Astrocyte (in vitro differentiated cells and primary cell): Measurements from ENCODE around the gene HSPB1. TPM values are rescaled to one million over a fixed set of nuclear protein-coding genes. Genes with fewer than 3 reads are reported as not detected.

Experiments used
- DNase-seq: peaks from one replicate; pipeline ENCODE4 v3.0.0-alpha.2; 2010; ENCODE audit warnings: low read depth
- FAIRE-seq: peaks from 2 replicates; lab custom pipeline; 2011; peaks lifted over from hg19 to GRCh38; lab: Jason Lieb, UNC
- H2AFZ ChIP-seq: 2 replicates; pipeline ENCODE4 v1.6.0; 2012; ENCODE audit warnings: low read depth, low read length, inconsistent platforms
- H3K27ac ChIP-seq: 2 replicates; pipeline ENCODE4 v1.5.1; 2011; ENCODE audit warnings: low read depth, low read length, inconsistent platforms
- H3K27me3 ChIP-seq: 2 replicates; pipeline ENCODE4 v1.6.0; 2011; ENCODE audit warnings: low read length, inconsistent platforms; ENCODE audit not compliant: insufficient read depth
- H3K36me3 ChIP-seq: 2 replicates; pipeline ENCODE4 v1.5.1; 2011; ENCODE audit warnings: low read length, inconsistent platforms; ENCODE audit not compliant: insufficient read depth
- H3K4me1 ChIP-seq: 2 replicates; pipeline ENCODE4 v1.5.1; 2011; ENCODE audit warnings: low read length, inconsistent platforms; ENCODE audit not compliant: insufficient read depth
- H3K4me2 ChIP-seq: 2 replicates; pipeline ENCODE4 v1.6.0; 2012; ENCODE audit warnings: low read length, inconsistent platforms
- H3K4me3 ChIP-seq: 2 replicates; pipeline ENCODE4 v1.5.1; 2011; ENCODE audit warnings: low read depth, mild to moderate bottlenecking, low read length, inconsistent platforms; ENCODE audit not compliant: insufficient read depth
- H3K79me2 ChIP-seq: 2 replicates; pipeline ENCODE4 v1.6.0; 2012; ENCODE audit warnings: mild to moderate bottlenecking, low read length, inconsistent platforms; ENCODE audit not compliant: insufficient read depth
- H3K9ac ChIP-seq: 2 replicates; pipeline ENCODE4 v1.6.0; 2012; ENCODE audit warnings: mild to moderate bottlenecking, low read length, inconsistent platforms
- H3K9me3 ChIP-seq: 2 replicates; pipeline ENCODE4 v1.5.1; 2012; ENCODE audit warnings: low read depth, mild to moderate bottlenecking, low read length, inconsistent platforms; ENCODE audit not compliant: insufficient read depth
- H4K20me1 ChIP-seq: 2 replicates; pipeline ENCODE4 v1.6.0; 2012; ENCODE audit warnings: low read length, inconsistent platforms; ENCODE audit not compliant: insufficient read depth
- H3K27ac Mint-ChIP-seq: one replicate; pipeline ENCODE4 v1.8.0; 2021; ENCODE audit warnings: mild to moderate bottlenecking, mixed read lengths; ENCODE audit not compliant: unreplicated experiment
- H3K27me3 Mint-ChIP-seq: one replicate; pipeline ENCODE4 v1.8.0; 2021; ENCODE audit warnings: low read depth, mixed read lengths; ENCODE audit not compliant: unreplicated experiment
- H3K36me3 Mint-ChIP-seq: one replicate; pipeline ENCODE4 v1.8.0; 2021; ENCODE audit warnings: low read depth, mixed read lengths; ENCODE audit not compliant: unreplicated experiment
- H3K4me1 Mint-ChIP-seq: one replicate; pipeline ENCODE4 v1.8.0; 2021; ENCODE audit warnings: low read depth, mixed read lengths; ENCODE audit not compliant: unreplicated experiment
- H3K4me3 Mint-ChIP-seq: one replicate; pipeline ENCODE4 v1.8.0; 2021; ENCODE audit warnings: mild to moderate bottlenecking, moderate library complexity, mixed read lengths; ENCODE audit not compliant: unreplicated experiment
- H3K9me3 Mint-ChIP-seq: one replicate; pipeline ENCODE4 v1.8.0; 2021; ENCODE audit warnings: mild to moderate bottlenecking, mixed read lengths; ENCODE audit not compliant: unreplicated experiment
- EZH2 ChIP-seq: IDR thresholded peaks from 2 replicates; pipeline ENCODE4 v1.6.1; 2012; ENCODE audit warnings: mild to moderate bottlenecking, low read length, inconsistent platforms; ENCODE audit not compliant: insufficient read depth
- total RNA-seq: library from RNA; stranded (reverse); gene quantifications from 2 replicates; pipeline ENCODE4 v1.2.1, GENCODE V29; 2021
- TF ChIP-seq, protein P1 (sequence below): IDR thresholded peaks from 2 replicates; pipeline ENCODE4 v1.5.1; 2011; ENCODE audit warnings: low read depth, mild to moderate bottlenecking, inconsistent platforms, low read length, moderate library complexity; ENCODE audit not compliant: insufficient read depth

HSPB1 gene
- total RNA-seq, 1 donor from 2014 or later = 933 TPM

DNA sequence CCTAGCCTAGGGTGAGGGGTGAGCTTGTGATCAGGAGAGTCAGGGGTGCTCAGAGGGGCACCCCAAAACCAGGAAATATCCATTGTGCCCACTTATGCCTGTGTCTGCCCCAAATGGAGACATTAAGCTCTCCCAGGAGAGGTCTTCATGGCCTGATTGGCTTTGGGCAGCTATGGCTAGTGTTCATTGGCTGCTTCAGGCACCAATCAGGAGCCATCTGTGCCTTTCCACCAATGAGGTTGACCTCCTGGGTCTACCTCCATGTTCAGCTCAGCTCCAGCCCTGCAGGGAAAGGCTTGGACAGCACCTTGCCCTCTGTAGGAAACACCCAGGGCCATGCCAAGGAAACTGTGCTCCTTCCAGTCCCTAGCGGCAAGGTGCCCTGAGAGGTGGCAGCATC lies 23.9 kb upstream of the HSPB1 start:
- H3K27ac Mint-ChIP-seq = no peak overlapping the region

DNA sequence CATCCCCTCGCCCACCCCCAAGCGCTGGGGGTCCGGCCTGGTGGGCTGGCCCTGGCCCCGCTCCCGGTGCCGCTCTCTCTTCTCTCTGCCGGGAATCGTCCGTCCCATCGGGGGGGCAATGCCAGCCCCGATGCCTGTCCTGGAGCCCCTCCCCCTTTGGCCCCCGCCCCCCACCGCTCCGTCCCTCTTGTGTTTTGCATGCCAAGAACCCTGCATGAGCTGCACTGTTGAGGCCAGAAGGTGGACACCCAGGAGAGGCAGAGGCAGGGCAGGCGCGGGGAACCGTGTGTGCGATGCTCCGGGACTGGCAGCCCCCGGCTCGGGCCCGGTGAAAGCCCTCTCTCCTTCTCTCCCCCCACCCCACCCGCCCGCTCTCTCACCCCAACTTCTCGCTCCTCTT lies 22.1 kb upstream of the HSPB1 start:
- Histone ChIP-seq H3K9me3 (peaks cover 2% of the 10 kb centered on the region), H2AFZ (no peak overlapping the region), H3K4me2 (no peak overlapping the region), H4K20me1 (no peaks in the 10 kb centered on the region), H3K4me1 (no peaks in the 10 kb centered on the region), H3K9ac (no peak overlapping the region), H3K79me2 (no peaks in the 10 kb centered on the region), H3K36me3 (no peaks in the 10 kb centered on the region), H3K27me3 (peaks cover 32% of the 10 kb centered on the region), H3K4me3 (no peak overlapping the region), H3K27ac (no peak overlapping the region)
- TF ChIP-seq, protein P1, sequence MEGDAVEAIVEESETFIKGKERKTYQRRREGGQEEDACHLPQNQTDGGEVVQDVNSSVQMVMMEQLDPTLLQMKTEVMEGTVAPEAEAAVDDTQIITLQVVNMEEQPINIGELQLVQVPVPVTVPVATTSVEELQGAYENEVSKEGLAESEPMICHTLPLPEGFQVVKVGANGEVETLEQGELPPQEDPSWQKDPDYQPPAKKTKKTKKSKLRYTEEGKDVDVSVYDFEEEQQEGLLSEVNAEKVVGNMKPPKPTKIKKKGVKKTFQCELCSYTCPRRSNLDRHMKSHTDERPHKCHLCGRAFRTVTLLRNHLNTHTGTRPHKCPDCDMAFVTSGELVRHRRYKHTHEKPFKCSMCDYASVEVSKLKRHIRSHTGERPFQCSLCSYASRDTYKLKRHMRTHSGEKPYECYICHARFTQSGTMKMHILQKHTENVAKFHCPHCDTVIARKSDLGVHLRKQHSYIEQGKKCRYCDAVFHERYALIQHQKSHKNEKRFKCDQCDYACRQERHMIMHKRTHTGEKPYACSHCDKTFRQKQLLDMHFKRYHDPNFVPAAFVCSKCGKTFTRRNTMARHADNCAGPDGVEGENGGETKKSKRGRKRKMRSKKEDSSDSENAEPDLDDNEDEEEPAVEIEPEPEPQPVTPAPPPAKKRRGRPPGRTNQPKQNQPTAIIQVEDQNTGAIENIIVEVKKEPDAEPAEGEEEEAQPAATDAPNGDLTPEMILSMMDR = no peak
- TF ChIP-seq EZH2 = no peak
- peaks cover 3% of the 10 kb centered on the region for H3K9me3 Mint-ChIP-seq
- FAIRE-seq = no peak
- H3K4me1 Mint-ChIP-seq = peaks cover 1% of the 10 kb centered on the region
- H3K4me3 Mint-ChIP-seq = peak overlapping the region; percentile 79
- no peak overlapping the region for H3K27ac Mint-ChIP-seq
- DNase-seq = no peak
- H3K27me3 Mint-ChIP-seq = peaks cover 52% of the 10 kb centered on the region
- H3K36me3 Mint-ChIP-seq = peaks cover 1% of the 10 kb centered on the region

More for the DNA sequence above, 23.9 kb upstream of the HSPB1 start:
- Histone ChIP-seq H3K27me3 (peaks cover 30% of the 10 kb centered on the region), H3K36me3 (no peaks in the 10 kb centered on the region), H2AFZ (no peak overlapping the region), H4K20me1 (no peaks in the 10 kb centered on the region), H3K9ac (no peak overlapping the region), H3K4me3 (no peak overlapping the region), H3K79me2 (no peaks in the 10 kb centered on the region), H3K27ac (no peak overlapping the region), H3K4me2 (no peak overlapping the region), H3K4me1 (no peaks in the 10 kb centered on the region), H3K9me3 (peaks cover 2% of the 10 kb centered on the region)
- FAIRE-seq = no peak
- DNase-seq = no peak
- no peak for TF ChIP-seq EZH2
- TF ChIP-seq, protein P1 = no peak
- peaks cover 1% of the 10 kb centered on the region for H3K36me3 Mint-ChIP-seq
- peaks cover 4% of the 10 kb centered on the region for H3K4me1 Mint-ChIP-seq
- peaks cover 3% of the 10 kb centered on the region for H3K9me3 Mint-ChIP-seq
- H3K27me3 Mint-ChIP-seq = peaks cover 38% of the 10 kb centered on the region
- H3K4me3 Mint-ChIP-seq = no peak overlapping the region

DNA sequence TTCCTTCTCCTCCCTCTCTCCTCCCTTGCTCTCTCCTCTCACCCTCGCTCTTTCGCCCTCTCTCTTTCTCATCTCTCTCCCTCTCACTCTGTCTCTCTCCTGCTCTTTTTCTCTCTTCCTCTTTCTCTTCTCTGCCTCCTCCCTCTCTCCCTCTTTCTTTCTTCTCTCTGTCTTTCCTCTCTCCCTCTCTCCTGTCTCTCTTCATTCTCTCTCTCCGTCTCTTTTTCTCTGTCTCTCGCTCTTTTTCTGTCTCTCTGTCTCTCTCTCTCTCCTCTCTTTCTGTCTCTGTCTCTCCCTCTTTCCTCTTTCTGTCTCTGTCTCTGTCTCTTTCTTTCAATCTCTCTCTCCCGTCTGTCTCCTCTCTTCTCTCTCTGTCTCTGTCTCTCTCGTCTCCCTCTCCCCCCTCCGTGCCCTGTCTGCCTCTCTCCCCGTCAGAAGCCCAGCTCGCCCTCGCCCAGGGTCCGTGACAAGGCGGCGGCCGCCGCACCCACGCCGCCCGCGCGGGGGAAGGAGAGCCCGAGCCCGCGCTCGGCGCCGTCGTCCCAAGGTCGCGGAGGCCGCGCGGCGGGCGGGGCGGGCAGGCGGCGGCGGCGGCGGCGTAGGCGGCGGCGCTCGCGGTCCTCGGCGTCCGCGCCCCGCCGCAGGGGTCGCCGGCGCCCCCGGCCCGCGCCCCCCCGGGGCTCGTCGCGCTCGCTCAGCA lies 21.3 kb upstream of the HSPB1 start:
- peaks cover 32% of the 10 kb centered on the region for H3K27me3 ChIP-seq

More for the DNA sequence above, 21.3 kb upstream of the HSPB1 start:
- no peak overlapping the region for H3K27ac ChIP-seq
- FAIRE-seq (no peak), DNase-seq (no peak)
- H3K36me3 ChIP-seq = no peaks in the 10 kb centered on the region
- H3K27me3 Mint-ChIP-seq = peaks cover 50% of the 10 kb centered on the region
- peak overlapping the region; percentile 79 for H3K4me3 Mint-ChIP-seq
- H3K4me3 ChIP-seq = peak overlapping the region; percentile 17
- TF ChIP-seq EZH2 = peak; percentile 96
- TF ChIP-seq, protein P1 = no peak
- no peaks in the 10 kb centered on the region for H3K79me2 ChIP-seq
- peaks cover 3% of the 10 kb centered on the region for H3K9me3 Mint-ChIP-seq
- H3K9me3 ChIP-seq = peaks cover 2% of the 10 kb centered on the region
- H3K27ac Mint-ChIP-seq = no peak overlapping the region
- H3K36me3 Mint-ChIP-seq = peaks cover 1% of the 10 kb centered on the region
- peaks cover 1% of the 10 kb centered on the region for H3K4me1 Mint-ChIP-seq
- peak overlapping the region; percentile 83 for H3K4me2 ChIP-seq
- peak overlapping the region; percentile 63 for H2AFZ ChIP-seq
- H4K20me1 ChIP-seq = no peaks in the 10 kb centered on the region
- H3K9ac ChIP-seq = peak overlapping the region; percentile 60
- H3K4me1 ChIP-seq = no peaks in the 10 kb centered on the region
